Upper lobe of right lung (tissue), 1 donor: ENCODE results near the gene BAG5. TPM values are rescaled to one million over a fixed set of nuclear protein-coding genes. Genes with fewer than 3 reads are reported as not detected.

Experiments
- ATAC-seq: fragments of 200-7000 bp; cut with Tn5 transposase; one replicate; pipeline ENCODE4 v1.9.1; 2020; ENCODE audit warnings: mild to moderate bottlenecking, moderate library complexity
- DNase-seq: peaks from one replicate; pipeline ENCODE4 v3.0.0-alpha.2; 2020
- H3K27ac ChIP-seq: fragments of 200-600 bp; one replicate; pipeline ENCODE4 v1.8.0; 2022
- H3K27me3 ChIP-seq: fragments of 200-600 bp; one replicate; pipeline ENCODE4 v1.8.0; 2022; ENCODE audit warnings: mild to moderate bottlenecking
- H3K36me3 ChIP-seq: fragments of 200-600 bp; one replicate; pipeline ENCODE4 v1.8.0; 2022
- H3K4me1 ChIP-seq: fragments of 200-600 bp; one replicate; pipeline ENCODE4 v1.8.0; 2022
- H3K4me3 ChIP-seq: fragments of 200-600 bp; one replicate; pipeline ENCODE4 v1.8.0; 2022; ENCODE audit warnings: mild to moderate bottlenecking
- H3K9me3 ChIP-seq: fragments of 200-600 bp; one replicate; pipeline ENCODE4 v1.8.0; 2022
- intact Hi-C: fragments of 100-400 bp; cut with DNase I; formaldehyde crosslinking; loops from one replicate; pipeline ENCODE4 v1.11.0; 2022
- total RNA-seq: library from RNA; stranded (reverse); fragmentation: NEBNext Ultra II Directional; extraction: Animal tissue kit (Norgen Biotek cat#: 25700); gene quantifications from one replicate; pipeline ENCODE4 v1.2.1, GENCODE V29; 2021
- TF ChIP-seq, protein P1 (sequence below): fragments of 200-600 bp; IDR thresholded peaks from one replicate; pipeline ENCODE4 v1.8.0; 2022; ENCODE audit warnings: antibody characterized with exemption
- donor health status: DM: no; HTN: yes; CAD: no; lungs with severe emphysema.

The BAG5 gene
- total RNA-seq, 1 donor from 2014 or later, result 33.0 TPM

- TF ChIP-seq, protein P1, sequence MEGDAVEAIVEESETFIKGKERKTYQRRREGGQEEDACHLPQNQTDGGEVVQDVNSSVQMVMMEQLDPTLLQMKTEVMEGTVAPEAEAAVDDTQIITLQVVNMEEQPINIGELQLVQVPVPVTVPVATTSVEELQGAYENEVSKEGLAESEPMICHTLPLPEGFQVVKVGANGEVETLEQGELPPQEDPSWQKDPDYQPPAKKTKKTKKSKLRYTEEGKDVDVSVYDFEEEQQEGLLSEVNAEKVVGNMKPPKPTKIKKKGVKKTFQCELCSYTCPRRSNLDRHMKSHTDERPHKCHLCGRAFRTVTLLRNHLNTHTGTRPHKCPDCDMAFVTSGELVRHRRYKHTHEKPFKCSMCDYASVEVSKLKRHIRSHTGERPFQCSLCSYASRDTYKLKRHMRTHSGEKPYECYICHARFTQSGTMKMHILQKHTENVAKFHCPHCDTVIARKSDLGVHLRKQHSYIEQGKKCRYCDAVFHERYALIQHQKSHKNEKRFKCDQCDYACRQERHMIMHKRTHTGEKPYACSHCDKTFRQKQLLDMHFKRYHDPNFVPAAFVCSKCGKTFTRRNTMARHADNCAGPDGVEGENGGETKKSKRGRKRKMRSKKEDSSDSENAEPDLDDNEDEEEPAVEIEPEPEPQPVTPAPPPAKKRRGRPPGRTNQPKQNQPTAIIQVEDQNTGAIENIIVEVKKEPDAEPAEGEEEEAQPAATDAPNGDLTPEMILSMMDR, result no peak
- H3K4me3 ChIP-seq, result no peak overlapping the region
- no peak overlapping the region for H3K27ac ChIP-seq
- no peaks in the 10 kb centered on the region for H3K27me3 ChIP-seq
- H3K4me1 ChIP-seq, result peaks cover 24% of the 10 kb centered on the region
- H3K36me3 ChIP-seq, result peaks cover 24% of the 10 kb centered on the region
- no peaks in the 10 kb centered on the region for H3K9me3 ChIP-seq
- intact Hi-C loops, result no loop called here
- ATAC-seq, result no peak
- DNase-seq, result no peak
These were observed 26.4 kb downstream of the BAG5 start for GRCh38 chr14:103535891-103536565.

- Histone ChIP-seq H3K4me1 (peaks cover 19% of the 10 kb centered on the region), H3K27ac (no peak overlapping the region), H3K9me3 (no peaks in the 10 kb centered on the region), H3K4me3 (no peak overlapping the region), H3K27me3 (no peaks in the 10 kb centered on the region), H3K36me3 (peaks cover 26% of the 10 kb centered on the region)
- TF ChIP-seq, protein P1, result no peak
- ATAC-seq (no peak), DNase-seq (no peak)
- intact Hi-C loops, result no loop called here
These were observed 27.2 kb downstream of the BAG5 start for GRCh38 chr14:103535081-103535890.

DNA sequence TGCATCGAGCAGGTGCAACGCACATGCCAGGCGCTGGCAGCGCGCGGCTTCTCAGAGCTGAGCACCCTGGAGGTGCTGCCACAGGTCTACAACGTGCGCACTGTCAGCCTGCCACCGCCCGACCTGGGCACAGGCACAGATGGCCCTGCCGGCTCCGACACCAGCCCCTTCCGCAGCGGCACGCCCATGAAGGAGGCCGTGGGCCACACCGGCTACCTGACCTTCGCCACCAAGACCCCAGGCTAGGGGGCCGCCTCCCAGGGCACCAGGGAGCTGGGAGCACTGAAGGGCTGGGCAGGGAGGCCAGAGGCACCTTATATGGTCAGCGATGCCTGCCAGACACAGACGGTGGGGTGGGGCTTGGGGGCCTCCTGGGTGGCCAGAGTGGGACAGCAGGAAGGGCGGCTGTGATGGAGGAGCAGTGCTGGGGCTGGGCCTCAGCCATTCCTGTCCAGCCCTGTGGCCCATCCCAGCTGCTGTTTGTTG lies 27.8 kb downstream of the BAG5 start:
- TF ChIP-seq, protein P1, result no peak
- intact Hi-C loops, result no loop called here
- ATAC-seq (no peak), DNase-seq (no peak)
- H3K4me3 ChIP-seq, result no peak overlapping the region
- no peak overlapping the region for H3K27ac ChIP-seq
- peaks cover 21% of the 10 kb centered on the region for H3K4me1 ChIP-seq
- no peaks in the 10 kb centered on the region for H3K9me3 ChIP-seq
- H3K36me3 ChIP-seq, result peaks cover 26% of the 10 kb centered on the region
- no peaks in the 10 kb centered on the region for H3K27me3 ChIP-seq

DNA sequence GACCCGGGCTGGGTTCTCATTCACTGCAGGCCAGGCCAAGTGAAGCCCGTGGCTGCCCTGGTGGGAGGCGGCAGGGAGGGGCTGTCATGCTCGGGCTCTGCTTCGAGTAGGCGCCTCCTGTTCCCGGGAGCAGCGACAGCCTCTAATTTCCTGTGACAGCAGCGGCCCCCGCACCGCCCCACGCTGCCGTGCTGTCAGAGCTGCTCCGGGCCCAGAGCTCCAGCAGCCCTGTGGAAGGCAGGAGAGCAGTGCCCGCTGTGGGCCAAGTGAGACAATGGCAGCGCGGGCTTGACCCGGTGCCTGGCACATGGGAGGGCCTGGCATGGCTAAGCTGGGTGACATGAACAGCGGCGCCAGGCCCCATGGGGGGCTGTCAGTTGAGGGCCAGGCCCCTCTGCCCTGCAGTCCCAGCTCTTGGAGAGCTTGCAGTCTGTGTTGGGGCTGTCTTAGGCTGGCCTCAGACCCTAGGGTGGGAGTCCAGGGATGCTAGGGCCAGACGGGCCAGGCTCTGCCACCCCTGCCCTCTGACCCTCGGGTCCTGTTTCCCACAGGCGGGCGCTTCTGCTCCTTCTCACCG lies 28.4 kb downstream of the BAG5 start:
- no peak overlapping the region for H3K27ac ChIP-seq
- peaks cover 20% of the 10 kb centered on the region for H3K4me1 ChIP-seq
- DNase-seq (no peak), ATAC-seq (no peak)
- no peaks in the 10 kb centered on the region for H3K27me3 ChIP-seq
- peaks cover 26% of the 10 kb centered on the region for H3K36me3 ChIP-seq
- intact Hi-C loops, result no loop called here
- H3K9me3 ChIP-seq, result no peaks in the 10 kb centered on the region
- no peak overlapping the region for H3K4me3 ChIP-seq
- TF ChIP-seq, protein P1, result no peak

- no peak overlapping the region for H3K4me3 ChIP-seq
These were observed 29.1 kb downstream of the BAG5 start for GRCh38 chr14:103533137-103533998.

More at GRCh38 chr14:103533137-103533998, 29.1 kb downstream of the BAG5 start:
- Histone ChIP-seq H3K27ac (no peak overlapping the region), H3K27me3 (no peaks in the 10 kb centered on the region), H3K36me3 (peaks cover 26% of the 10 kb centered on the region), H3K4me1 (peaks cover 15% of the 10 kb centered on the region), H3K9me3 (no peaks in the 10 kb centered on the region)
- no peak for DNase-seq
- TF ChIP-seq, protein P1, result no peak
- intact Hi-C loops, result no loop called here
- ATAC-seq, result no peak
